GM12891 (cell line): ENCODE results near the gene MPP3.

Experiments used
- POLR2A ChIP-seq: IDR thresholded peaks from 2 replicates; pipeline ENCODE4 v1.6.1; 2011; ENCODE audit warnings: low read depth, low read length, control low read depth
- POLR2AphosphoS5 ChIP-seq: IDR thresholded peaks from 2 replicates; pipeline ENCODE4 v1.6.1; 2011; ENCODE audit warnings: low read depth, low read length, control low read depth

- TF ChIP-seq POLR2AphosphoS5 (no peak), POLR2A (peak; percentile 17; the same call in 1 of the 2 replicates)
These were observed 42.7 kb upstream of the MPP3 start for GRCh38 chr17:43875476-43876147.
